ENCODE measurements around the gene TMEM40.
A peak's percentile ranks its signal among the peaks of the same experiment; 100 is the strongest.
"Not testable (repeated sequence)": the region's sequence is repeated elsewhere in the genome, so short reads cannot be mapped to it uniquely, and the experiment has no call there.

Gene TMEM40

DNA sequence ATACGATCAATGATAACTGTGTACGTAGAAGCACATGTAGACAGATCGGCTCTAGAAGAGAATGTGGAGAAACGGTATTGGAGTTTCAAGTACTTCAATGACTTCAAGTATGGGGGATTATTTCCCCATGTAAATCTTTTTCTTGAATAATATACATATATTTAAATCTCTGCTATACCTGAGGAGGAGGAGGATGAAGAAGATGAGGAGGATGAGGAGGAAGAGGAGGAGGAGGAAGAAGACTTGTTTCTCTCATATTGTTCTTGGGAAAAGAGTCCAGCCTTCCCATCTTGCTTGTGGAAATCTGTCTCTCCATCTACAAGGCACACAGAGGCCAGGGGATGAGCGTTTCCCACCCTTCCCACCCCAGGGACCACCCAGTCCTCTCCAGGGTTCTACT lies 10.6 kb downstream of the TMEM40 start:
- no peak for DNase-seq

DNA sequence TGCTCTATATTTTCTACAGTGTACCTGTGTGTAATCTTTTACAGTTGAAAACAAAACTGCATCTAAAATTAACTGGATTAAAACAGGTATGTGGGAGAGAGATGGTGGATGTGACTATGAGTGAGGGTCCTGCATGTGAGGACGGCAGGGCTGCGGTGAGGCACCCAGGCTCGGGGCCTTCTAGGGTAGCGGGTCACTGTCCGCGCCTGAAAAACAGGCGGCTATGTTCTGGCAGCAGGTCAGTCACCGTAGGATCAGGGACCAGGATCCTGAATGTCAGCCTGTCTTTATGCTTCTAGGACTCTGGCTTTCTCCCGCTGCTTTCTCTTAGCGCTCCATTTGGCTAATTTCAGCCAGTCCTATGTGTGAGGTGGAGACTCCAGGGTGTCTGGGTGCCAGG lies 12.6 kb downstream of the TMEM40 start:
- no peak for DNase-seq

DNA sequence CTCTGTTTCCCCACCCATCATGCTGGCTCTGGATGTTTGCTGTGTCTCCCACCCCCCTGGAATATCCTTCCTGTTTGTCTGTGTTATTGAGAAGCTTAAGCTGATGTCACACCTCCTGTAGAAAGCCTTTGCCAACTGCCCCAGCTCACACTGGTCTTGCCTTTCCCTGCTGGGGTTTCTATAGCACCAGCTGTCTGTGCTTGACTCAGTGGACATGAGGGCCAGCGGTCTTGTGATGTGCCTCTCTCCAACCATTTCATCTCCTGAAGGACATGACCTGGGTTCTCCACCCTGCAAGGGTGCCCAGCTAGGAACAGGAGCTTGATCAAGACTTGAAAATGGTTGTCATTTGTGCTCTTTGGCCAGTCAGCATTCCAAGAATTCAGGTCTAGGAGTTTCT lies 14.7 kb downstream of the TMEM40 start:
- DNase-seq: no peak

DNA sequence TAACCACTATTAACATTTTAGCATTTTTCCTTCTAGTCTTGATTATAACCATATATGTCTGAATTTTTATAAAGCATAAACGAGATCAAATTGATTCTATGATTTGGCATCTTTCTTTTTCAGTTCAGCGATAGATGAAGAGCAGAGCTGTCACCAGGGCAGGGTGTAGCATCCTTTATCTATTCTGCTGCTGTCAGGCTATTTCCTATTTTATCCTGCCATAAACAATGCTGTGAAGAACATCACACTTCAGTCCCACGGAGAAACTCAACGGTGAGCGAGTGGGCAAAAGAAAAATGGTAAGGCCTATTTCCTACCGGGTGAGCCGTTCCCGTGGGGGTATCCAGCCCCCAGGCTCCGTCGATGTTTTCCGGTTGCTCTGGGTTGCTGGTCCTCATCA lies 15.5 kb downstream of the TMEM40 start:
- DNase-seq: no peak

DNA sequence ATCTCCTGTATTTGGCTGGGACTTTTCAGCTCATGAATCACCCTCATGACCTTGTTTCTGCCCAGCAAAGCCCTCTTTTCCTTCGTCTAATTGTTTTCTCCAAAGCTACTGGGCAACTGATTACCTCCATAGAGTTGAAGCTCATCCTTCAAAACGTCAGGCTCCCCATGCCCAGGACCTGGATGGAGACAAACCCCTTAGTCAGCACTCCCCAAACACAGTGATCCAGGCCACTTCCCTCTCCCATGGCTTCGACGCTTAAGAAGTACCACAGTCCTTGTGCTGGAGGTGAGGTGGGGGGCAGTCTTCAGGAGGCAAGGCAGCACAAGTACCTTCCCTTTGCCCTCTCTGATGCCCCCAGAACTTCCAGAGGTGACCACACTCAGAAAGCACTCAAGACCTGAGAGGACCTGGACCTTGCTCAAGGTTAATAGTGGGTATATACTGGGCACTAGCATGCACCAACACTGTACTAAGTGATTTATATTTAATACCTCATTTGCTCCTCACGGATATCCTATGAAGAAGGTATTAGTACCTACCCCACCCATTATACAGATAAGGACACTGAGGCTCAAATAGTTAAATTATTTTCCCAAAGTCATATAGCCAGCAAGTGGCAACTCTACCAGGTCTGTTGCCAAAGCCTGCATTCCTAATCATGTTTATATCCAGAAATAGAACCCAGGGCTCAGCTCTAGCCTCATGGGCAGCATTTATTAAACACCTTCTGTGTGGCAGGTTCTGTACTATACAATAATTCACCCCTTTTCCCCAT lies 16.5 kb downstream of the TMEM40 start:
- no peak for DNase-seq

DNA sequence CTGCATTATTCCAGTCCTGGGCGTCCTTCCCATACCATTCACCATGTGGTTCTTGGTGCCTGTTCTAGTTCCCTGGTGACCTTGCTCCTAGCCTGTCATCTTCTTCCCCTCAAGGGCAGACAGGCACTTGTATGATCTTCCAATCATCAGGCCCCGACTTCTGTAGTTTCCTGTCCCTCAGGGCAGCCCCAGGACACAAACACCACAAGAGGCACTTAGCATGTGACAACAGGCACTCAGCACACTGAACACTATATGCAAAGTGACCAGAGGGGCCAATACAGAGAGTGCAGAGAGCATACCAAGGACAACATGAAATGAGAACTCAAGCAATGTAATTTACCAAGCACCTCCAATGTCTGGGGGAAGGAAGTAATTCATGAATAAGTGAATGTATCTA lies 17.9 kb downstream of the TMEM40 start:
- DNase-seq: no peak

DNA sequence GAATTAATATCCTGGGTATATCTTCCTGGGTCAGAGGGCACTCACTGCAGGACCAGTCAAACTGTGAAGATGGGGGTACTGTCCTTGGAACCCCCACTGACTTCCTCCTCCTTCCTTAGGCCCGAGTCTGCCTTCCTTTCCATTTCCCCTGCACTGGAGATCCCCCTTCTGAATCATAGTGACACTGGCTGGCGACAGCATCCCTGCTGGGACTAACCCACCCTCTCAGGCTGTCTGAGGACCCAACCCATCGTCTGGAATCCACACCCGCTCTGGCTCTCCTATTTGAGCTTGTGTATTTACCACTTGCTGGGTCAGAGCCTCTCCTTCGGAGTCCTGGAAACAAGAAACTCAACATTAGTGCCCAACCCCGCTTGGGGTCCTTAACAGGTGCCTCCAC lies 21.2 kb downstream of the TMEM40 start:
- DNase-seq: no peak

DNA sequence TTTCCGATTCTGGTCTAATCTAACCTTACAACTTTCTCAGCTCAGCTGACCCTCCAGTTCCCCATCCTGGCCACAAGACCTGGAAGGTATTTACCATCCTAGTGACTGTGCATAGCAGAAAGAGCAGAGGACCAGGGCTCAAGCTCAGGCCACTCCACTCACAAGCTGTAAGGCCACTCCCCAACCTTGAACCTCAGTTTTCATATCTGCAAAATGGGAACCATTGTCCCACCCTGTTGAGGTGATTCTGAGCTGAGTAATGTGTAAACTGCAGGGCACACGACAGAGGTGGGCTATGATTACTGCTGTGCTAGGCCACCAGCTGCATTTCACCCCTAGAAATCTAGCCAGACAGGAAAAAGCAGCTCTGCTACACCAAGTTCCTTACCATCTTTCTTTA lies 21.7 kb downstream of the TMEM40 start:
- no peak for DNase-seq

DNA sequence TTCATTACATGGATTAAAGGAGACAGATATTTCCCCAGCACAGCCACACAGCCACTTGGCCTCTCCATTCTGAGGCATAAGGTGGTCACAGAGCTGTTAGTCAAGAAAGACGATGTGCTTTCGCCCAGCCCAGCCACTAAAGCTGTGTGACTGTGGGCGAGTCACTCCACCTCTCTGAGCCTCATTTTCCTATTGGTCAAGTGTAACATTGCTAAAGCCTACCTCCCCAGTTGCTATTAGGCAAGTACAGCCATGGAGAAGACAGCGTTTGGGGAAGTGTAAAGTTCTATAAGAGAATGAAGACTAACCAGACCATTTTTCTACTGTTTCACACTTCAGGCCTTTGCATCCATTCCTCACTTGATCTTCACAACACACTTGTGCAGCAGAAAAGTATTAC lies 24.1 kb downstream of the TMEM40 start:
- DNase-seq: no peak

DNA sequence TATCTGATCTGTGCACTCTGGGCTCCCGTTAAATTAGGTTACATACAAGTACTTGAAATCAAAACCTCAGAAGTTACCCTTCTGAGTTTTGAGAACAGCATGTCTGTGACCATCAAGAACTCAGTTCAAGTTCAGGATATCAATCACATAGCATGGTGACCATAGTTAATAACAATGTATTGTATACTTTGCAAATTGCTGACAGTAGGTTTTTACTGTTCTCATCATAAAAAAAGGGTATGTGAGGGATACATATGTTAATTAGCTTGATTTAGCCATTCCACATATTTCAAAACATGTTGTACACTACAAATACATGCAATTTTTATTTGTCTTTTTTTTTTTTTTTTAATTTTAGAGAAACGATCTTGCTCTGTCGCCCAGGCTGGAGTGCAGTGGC lies 25.5 kb downstream of the TMEM40 start:
- DNase-seq: no peak

DNA sequence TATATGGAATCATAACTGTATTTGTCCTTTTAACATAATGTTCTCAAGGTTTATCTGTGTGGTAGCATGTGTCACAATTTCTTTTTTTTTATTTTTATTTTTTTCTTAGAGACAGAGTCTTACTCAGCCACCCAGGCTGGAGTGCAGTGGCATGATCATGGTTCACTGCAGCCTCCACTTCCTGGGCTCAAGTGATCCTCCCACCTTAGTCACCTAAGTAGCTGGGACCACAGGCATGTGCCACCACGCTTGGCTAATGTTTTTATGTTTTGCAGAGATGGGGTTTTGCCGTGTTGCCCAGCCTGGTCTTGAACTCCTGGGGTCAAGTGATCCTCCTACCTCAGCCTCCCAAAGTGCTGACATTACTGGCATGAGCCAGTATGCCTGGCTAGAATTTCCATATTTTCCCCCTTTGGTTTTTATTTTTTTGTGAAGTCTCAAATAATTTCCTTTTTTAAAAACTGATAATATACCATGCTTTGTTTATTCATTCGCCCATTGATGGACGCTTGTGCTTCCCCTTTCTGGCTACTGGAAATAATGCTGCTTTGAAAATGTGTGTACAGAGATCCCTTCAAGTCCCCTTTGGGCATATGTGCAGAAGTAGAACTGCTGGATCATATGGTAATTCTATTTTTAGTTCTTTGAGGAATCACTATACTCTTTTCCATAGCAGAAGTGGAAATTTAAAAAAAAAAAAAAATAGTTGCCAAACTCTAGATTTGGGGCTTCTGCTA lies 28.4 kb downstream of the TMEM40 start:
- DNase-seq: no peak

DNA sequence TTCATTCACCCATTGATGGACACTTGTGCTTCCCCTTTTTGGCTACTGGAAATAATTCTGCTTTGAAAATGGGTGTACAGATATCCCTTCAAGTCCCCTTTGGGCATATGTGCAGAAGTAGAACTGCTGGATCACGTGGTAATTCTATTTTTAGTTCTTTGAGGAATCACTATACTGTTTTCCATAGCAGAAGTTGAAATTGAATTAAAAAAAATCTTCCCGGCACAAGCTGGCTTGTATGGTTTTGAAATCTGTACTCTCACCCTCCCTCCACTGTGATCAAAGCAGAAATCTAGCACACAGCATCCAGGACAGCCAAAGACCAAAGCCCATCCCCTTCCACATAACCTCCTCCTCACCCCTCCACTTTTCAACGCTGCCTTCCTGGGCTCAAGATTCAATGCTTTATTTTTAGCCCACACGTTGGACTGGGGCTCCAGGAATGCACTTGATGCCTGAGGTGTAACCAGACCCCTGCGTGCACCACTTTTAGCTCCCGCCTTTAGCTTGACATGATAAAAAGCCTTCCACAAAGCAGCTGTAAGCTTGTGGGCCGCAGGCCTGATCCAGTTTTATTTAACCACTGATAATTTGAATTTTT lies 29.9 kb downstream of the TMEM40 start:
- DNase-seq: no peak

DNA sequence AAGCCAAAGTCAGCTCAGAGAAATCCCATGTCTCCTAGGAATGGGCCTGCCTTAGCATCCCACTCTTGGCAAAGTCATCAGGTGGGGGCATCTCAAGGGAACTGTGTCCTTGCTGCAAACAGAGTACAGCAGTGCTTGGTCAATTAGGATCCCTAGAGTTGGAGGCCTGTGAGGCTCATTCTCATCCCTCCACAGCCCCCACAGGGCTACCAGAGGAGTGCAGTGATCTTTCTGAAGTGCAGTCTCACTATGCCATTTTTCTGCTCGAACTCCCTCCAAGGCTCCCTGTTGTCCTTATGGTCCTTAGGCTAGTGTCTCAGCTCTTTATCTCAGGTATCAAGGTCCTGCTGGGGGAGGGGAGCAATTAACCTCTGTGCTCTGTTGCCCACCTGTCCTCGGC lies 31.1 kb downstream of the TMEM40 start:
- DNase-seq: no peak

DNA sequence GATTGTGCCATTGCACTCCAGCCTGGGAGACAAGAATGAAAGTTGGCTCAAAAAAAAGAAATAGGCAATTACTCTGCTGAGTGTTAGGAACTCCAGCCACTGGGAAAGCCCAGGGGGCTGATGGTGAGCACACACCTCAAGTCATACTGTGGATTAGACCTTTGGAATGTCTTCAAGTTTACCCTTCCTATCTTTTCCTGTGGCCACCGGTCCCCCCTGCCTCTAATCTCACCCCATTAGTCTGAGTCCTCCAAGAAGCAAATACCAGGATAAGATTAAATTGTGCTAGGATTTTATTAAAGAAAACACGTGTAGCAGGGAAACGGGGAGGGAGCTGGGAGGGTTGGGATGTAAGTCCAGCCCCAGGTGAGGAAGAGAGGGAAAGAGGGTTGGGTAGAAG lies 31.6 kb downstream of the TMEM40 start:
- no peak for DNase-seq

DNA sequence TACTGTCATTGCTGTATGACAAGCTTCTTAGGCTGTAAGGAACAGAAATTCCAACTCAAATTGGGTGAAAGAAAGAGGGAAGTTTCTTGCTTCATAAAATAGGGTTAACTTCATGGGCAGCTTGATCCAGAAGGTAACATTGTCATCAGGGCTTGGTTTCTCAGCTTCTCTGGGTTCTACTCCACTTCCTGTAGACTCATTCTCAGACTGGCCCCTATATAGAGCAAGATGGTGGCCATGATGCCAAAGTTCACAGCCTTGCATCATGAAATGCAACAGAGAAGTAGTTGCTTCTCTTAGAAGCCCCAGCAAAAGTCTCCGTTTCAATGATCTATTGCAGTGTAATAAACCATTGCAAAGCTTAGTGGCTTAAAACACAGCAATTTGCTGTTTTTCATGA lies 33.6 kb downstream of the TMEM40 start:
- no peak for DNase-seq

DNA sequence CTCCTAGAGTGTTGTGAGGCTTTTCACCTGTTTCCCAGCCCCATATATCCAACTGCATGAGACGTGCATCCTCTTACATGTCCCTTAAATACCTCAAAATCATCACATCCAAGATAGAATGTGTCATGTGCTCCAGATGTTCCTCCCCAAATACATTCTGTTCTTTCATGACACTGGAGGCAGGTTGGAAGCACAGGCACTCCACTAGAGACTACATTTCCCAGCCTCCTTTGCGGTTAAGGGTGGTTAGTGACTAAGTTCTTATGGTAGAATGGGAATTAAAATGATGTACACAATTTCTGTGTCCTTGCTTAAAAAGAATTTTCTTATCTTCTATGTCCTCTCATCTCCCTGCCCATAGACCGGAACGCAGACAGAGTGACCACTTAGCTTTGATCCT lies 34.3 kb downstream of the TMEM40 start:
- no peak for DNase-seq

DNA sequence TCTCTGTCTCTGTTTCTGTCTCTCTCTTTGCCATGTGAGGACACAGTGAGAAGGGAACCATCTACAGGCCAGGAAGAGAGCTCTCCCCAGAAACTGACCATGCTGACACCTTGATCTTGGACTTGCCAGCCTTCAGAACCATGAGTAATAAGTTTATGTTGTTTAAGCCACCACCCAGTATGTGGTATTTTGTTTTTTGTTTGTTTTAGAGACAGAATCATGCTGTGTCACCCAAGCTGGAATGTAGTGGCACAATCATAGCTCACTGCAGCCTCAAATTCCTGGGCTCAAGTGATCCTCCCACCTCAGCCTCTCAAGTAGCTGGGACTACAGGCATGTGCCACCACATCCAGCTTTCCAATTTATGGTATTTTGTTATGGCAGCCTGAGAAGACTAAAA lies 35.7 kb downstream of the TMEM40 start:
- DNase-seq: not testable (repeated sequence)

DNA sequence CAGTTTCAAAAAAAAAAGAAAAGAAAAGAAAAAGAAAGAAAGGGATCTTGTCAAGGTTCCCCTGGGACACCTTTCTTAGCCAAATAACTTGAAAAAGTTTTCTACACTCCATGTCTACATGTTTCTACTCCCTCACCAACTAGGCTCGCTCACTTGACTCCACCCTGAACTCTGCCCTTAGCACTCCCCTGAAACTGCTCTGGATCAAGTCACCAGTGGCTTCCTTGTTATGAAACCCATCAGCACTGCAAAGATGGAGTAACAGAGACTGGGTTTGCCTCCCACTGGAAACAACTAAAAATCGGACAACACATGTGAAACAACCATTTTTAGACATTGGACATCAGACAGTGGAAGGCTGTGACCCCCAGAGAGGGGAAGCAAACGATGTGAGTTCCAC lies 36.8 kb downstream of the TMEM40 start:
- DNase-seq: no peak

DNA sequence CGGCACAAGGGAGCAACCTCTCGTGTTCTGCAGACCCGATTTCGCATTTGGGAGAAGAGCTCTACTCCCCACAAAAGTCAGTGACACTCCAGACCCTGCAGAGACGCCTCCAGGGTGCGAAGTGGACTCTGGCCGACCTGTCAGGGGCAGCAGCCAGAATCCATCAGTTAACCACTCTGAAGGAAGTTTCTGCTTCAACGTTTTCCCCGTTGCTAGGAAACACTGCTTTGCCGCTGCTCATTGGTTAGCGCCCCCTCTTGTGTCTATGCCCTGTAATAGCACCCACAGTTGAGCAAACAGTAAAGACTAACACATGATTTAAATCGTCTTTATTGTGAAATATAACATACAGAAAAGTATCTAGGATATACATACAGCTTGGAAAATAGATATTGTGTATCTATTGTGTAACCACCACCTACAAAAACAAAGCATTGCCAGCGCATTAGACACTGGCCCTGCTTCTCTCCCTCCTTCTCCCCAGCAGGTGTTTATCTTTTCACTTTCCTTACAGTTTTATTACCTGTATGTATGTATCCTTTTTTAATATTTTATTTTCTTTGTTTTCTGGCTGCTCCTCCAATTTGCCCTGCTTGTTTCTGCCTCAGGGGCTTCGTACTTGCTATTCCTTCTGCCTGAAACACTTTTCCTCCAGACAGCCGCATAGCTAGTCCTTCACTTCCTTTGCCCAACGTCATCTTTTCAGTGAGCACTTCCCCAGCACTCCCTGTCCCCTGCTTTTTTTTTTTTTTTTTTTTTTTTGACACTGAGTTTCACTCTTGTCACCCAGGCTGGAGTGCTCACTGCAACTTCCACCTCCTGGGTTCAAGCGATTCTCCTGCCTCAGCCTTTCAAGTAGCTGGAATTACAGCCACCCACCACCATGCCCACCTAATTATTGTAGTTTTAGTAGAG lies 38.8 kb downstream of the TMEM40 start:
- DNase-seq: peak; percentile 65

DNA sequence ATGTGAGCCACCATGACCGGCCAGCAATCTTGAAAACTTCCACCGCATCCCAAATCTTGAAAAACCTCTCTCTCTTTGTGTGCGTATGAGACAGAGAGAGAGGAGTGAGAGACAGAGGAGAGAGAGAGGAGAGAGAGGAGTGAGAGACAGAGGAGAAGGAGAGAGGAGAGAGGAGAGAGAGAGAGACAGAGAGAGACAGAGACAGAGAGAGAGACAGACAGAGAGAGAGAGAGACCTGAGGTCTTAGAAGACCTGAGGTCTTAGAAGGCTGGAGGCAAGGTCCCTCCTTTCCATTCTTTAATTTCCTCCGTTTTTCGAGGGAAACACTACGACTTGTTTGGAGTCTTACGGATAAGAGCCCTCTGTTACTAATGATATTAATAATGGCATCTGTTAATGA lies 39.5 kb downstream of the TMEM40 start:
- DNase-seq: no peak

DNA sequence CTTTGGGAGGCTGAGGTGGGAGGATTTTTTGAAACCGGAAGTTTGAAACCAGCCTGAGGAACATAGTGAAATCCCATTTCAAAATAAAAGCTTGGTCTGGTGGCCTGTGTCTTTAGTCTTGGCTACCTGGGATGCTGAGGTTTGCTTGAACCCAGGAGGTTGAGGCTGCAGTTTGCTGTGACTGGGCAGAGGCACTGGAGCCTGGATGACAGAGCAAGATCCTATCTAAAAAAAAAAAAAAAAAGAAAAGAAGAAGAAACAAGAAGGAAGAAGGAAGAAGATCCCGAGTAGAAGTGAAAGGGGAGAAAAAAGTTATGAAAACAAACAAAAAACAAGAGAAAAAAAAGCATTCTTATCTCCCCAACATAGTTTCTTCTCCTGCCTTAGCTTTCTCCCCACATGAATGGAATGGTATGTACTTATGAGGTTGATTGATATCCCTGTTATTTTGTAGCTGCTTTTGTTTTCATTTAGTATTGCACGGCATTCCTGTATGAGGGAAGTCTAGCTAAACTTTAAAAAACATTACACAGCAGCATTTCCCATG lies 42.4 kb downstream of the TMEM40 start:
- DNase-seq: no peak

DNA sequence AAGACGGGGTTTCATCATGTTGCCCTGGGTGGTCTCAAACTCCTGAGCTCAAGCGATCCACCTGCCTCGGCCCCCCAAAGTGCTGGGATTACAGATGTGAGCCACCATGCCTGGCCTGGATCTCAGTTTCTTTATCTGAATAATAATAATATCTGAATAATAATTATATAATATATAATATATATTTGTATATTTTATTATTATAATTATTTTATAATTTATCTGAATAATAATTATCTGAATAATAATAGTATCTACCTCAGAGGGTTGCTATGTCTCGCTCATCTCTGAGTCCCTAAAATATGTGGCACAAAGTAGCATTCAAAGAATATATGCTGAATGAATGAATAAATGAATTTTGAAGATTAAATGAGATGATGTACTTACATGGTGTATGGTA lies 44.8 kb downstream of the TMEM40 start:
- no peak for DNase-seq

DNA sequence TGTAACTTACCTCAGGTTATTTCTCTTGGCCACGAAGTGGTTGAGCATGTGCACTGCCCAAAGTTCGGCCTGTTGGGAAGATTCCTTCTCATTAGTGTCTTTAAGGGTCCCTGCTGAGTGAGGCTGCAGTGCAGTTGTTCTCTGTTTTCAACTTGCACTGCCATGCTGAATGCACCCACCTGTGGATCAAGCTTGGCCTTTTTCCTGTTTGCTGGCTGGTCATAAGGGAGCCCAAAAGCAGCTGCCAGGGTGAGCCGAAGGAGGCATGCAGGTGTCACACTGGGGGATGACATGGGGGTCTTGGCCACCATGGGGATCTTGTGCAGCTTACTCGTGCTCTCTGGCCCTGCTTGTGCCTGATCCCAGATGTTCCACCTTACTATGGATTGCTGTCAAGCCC lies 49.0 kb downstream of the TMEM40 start:
- DNase-seq: no peak
